ENCODE results near the gene SUMO3. TPM values are rescaled to one million over a fixed set of nuclear protein-coding genes. Genes with fewer than 3 reads are reported as not detected.

Gene SUMO3
- polyA plus RNA-seq, 4 donors = 105 to 126 (median 111) TPM

- DNase-seq (ENCODE audit: low read depth in 4 of 4, low spot score in 3 of 4) = no peak
Measured at GRCh38 chr21:44847261-44848056, 29.6 kb upstream of the SUMO3 start.

- DNase-seq (ENCODE audit: low read depth in 4 of 4, low spot score in 3 of 4) = no peak
Measured at GRCh38 chr21:44846485-44847260, 28.8 kb upstream of the SUMO3 start.

- no peak for DNase-seq (ENCODE audit: low read depth in 4 of 4, low spot score in 3 of 4)
Measured at GRCh38 chr21:44846224-44846484, 28.3 kb upstream of the SUMO3 start.

- DNase-seq (ENCODE audit: low read depth in 4 of 4, low spot score in 3 of 4) = no peak
Measured at GRCh38 chr21:44845418-44846223, 27.8 kb upstream of the SUMO3 start.

GRCh38 chr21:44844256-44844655 lies 26.4 kb upstream of the SUMO3 start:
- no peak for DNase-seq (ENCODE audit: low read depth in 4 of 4, low spot score in 3 of 4)

- no peak for DNase-seq (ENCODE audit: low read depth in 4 of 4, low spot score in 3 of 4)
Measured at GRCh38 chr21:44842721-44843445, 25.0 kb upstream of the SUMO3 start.

- no peak for DNase-seq (ENCODE audit: low read depth in 4 of 4, low spot score in 3 of 4)
Measured at GRCh38 chr21:44842087-44842486, 24.2 kb upstream of the SUMO3 start.

GRCh38 chr21:44840771-44841170 lies 22.9 kb upstream of the SUMO3 start:
- no peak for DNase-seq (ENCODE audit: low read depth in 4 of 4, low spot score in 3 of 4)

- DNase-seq (ENCODE audit: low read depth in 4 of 4, low spot score in 3 of 4) = no peak
Measured at GRCh38 chr21:44838951-44839350, 21.1 kb upstream of the SUMO3 start.

- no peak for DNase-seq (ENCODE audit: low read depth in 4 of 4, low spot score in 3 of 4)
Measured at GRCh38 chr21:44838039-44838895, 20.4 kb upstream of the SUMO3 start.

- DNase-seq (ENCODE audit: low read depth in 4 of 4, low spot score in 3 of 4) = no peak
Measured at GRCh38 chr21:44837537-44837936, 19.7 kb upstream of the SUMO3 start.

GRCh38 chr21:44836666-44837471 lies 19.0 kb upstream of the SUMO3 start:
- no peak for DNase-seq (ENCODE audit: low read depth in 4 of 4, low spot score in 3 of 4)

- DNase-seq (ENCODE audit: low read depth in 4 of 4, low spot score in 3 of 4) = no peak
Measured at GRCh38 chr21:44836349-44836665, 18.4 kb upstream of the SUMO3 start.

GRCh38 chr21:44835647-44835973 lies 17.7 kb upstream of the SUMO3 start:
- no peak for DNase-seq (ENCODE audit: low read depth in 4 of 4, low spot score in 3 of 4)

GRCh38 chr21:44834951-44835646 lies 17.2 kb upstream of the SUMO3 start:
- DNase-seq (ENCODE audit: low read depth in 4 of 4, low spot score in 3 of 4) = no peak

- DNase-seq (ENCODE audit: low read depth in 4 of 4, low spot score in 3 of 4) = no peak
Measured at GRCh38 chr21:44834231-44834950, 16.5 kb upstream of the SUMO3 start.

- DNase-seq (ENCODE audit: low read depth in 4 of 4, low spot score in 3 of 4) = no peak
Measured at GRCh38 chr21:44833663-44834062, 15.8 kb upstream of the SUMO3 start.

Measured in left renal pelvis (tissue), 4 donors.